ENCODE measurements around the gene SMAP1.

DNA sequence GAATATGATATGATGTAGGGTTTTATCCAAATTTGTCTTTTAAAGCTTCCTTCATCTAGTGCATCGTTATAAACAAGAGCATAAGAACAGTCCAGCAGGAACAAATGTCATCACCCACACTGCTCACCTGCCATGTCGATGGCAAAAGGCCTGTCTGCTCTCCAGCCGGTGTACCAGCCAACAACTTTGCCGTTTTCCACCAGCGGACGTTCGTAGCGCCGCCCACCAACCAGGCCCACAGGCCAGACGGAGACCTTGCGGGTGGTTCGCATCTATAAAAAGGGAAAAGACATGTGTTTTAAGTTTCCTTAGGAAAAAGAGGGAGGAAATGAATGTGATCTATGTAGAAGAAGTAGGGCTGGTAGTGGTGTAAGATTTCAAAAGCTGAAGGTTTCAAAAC, 226.3 kb downstream of the SMAP1 start:
- TF ChIP-seq SMARCB1 (IDR thresholded peaks at IDR 0.05; ENCODE audit: insufficient read length, low read depth) (no peak), FOXP1 (CRISPR knock-in tag; IDR thresholded peaks at IDR 0.05) (no peak), ZC3H4 (CRISPR knock-in tag; IDR thresholded peaks at IDR 0.05; ENCODE audit: borderline replicate concordance) (no peak), SRSF1 (IDR thresholded peaks at IDR 0.05; ENCODE audit: low read depth, low read length) (no peak), SMARCA5 (IDR thresholded peaks at IDR 0.05) (no peak), CREB1 (IDR thresholded peaks at IDR 0.05) (no peak), CREB1 (CRISPR knock-in tag; IDR thresholded peaks at IDR 0.05) (no peak), MYC (IDR thresholded peaks at IDR 0.05; ENCODE audit: low read depth, low read length) (no peak), MYC (CRISPR knock-in tag; IDR thresholded peaks at IDR 0.05; ENCODE audit: borderline replicate concordance, low read depth) (no peak), ZNF408 (CRISPR knock-in tag; IDR thresholded peaks at IDR 0.05; ENCODE audit: low read depth) (no peak), ZBTB8A (IDR thresholded peaks at IDR 0.05; ENCODE audit: partially characterized antibody) (no peak)
- TF ChIP-seq, protein P1, sequence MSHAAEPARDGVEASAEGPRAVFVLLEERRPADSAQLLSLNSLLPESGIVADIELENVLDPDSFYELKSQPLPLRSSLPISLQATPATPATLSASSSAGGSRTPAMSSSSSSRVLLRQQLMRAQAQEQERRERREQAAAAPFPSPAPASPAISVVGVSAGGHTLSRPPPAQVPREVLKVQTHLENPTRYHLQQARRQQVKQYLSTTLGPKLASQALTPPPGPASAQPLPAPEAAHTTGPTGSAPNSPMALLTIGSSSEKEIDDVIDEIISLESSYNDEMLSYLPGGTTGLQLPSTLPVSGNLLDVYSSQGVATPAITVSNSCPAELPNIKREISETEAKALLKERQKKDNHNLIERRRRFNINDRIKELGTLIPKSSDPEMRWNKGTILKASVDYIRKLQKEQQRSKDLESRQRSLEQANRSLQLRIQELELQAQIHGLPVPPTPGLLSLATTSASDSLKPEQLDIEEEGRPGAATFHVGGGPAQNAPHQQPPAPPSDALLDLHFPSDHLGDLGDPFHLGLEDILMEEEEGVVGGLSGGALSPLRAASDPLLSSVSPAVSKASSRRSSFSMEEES (CRISPR knock-in tag; IDR thresholded peaks at IDR 0.05): no peak
- TF ChIP-seq, protein P2, sequence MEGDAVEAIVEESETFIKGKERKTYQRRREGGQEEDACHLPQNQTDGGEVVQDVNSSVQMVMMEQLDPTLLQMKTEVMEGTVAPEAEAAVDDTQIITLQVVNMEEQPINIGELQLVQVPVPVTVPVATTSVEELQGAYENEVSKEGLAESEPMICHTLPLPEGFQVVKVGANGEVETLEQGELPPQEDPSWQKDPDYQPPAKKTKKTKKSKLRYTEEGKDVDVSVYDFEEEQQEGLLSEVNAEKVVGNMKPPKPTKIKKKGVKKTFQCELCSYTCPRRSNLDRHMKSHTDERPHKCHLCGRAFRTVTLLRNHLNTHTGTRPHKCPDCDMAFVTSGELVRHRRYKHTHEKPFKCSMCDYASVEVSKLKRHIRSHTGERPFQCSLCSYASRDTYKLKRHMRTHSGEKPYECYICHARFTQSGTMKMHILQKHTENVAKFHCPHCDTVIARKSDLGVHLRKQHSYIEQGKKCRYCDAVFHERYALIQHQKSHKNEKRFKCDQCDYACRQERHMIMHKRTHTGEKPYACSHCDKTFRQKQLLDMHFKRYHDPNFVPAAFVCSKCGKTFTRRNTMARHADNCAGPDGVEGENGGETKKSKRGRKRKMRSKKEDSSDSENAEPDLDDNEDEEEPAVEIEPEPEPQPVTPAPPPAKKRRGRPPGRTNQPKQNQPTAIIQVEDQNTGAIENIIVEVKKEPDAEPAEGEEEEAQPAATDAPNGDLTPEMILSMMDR (IDR thresholded peaks at IDR 0.05 in 2 of 3, conservative IDR thresholded peaks at IDR 0.05 in 1 of 3; ENCODE audit: insufficient read depth in 2 of 3, low read depth in 1 of 3, low read length in 3 of 3): no peak
- TF ChIP-seq, protein P3, sequence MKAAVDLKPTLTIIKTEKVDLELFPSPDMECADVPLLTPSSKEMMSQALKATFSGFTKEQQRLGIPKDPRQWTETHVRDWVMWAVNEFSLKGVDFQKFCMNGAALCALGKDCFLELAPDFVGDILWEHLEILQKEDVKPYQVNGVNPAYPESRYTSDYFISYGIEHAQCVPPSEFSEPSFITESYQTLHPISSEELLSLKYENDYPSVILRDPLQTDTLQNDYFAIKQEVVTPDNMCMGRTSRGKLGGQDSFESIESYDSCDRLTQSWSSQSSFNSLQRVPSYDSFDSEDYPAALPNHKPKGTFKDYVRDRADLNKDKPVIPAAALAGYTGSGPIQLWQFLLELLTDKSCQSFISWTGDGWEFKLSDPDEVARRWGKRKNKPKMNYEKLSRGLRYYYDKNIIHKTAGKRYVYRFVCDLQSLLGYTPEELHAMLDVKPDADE (conservative IDR thresholded peaks at IDR 0.05; ENCODE audit: control insufficient read depth, low read depth, low read length): no peak

Data from K562 (cell line).